Mucosa of stomach (tissue), 1 donor: Measurements from ENCODE around the gene FBL.
"Not testable (repeated sequence)": the region's sequence is repeated elsewhere in the genome, so short reads cannot be mapped to it uniquely, and the experiment has no call there.

Source experiments
- H3K27me3 ChIP-seq: one replicate; pipeline ENCODE4 v1.7.0; 2013; ENCODE audit warnings: mild to moderate bottlenecking, low read length; ENCODE audit not compliant: control insufficient read depth, insufficient read depth
- H3K36me3 ChIP-seq: one replicate; pipeline ENCODE4 v1.7.0; 2013; ENCODE audit warnings: low read length; ENCODE audit not compliant: control insufficient read depth, insufficient read depth
- H3K4me1 ChIP-seq: one replicate; pipeline ENCODE4 v1.7.0; 2013; ENCODE audit warnings: mild to moderate bottlenecking, low read length; ENCODE audit not compliant: control insufficient read depth, insufficient read depth
- H3K4me3 ChIP-seq: one replicate; pipeline ENCODE4 v1.7.0; 2013; ENCODE audit warnings: low read length
- H3K9ac ChIP-seq: one replicate; pipeline ENCODE4 v1.7.0; 2013; ENCODE audit warnings: mild to moderate bottlenecking, low read length, moderate library complexity
- H3K9me3 ChIP-seq: one replicate; pipeline ENCODE4 v1.7.0; 2013; ENCODE audit warnings: mild to moderate bottlenecking, low read length, moderate library complexity; ENCODE audit not compliant: control insufficient read depth
- donor health status: Pancreatic carcinoma.

FBL gene

GRCh38 chr19:39845933-39846677 lies at the start of gene FBL:
Gene FBL, minus strand, starts transcription at chr19:39846379. Its CDS starts 79 bp downstream, at chr19:39846300.
- Histone ChIP-seq H3K4me1 (peaks cover 38% of the 10 kb centered on the region), H3K9ac (peak within 1 kb of the TSS; percentile 81)

GRCh38 chr19:39895096-39895495 lies 48.9 kb upstream of the FBL start:
- not testable (repeated sequence) for H3K4me3 ChIP-seq, H3K4me1 ChIP-seq, H3K9me3 ChIP-seq, H3K27me3 ChIP-seq, H3K9ac ChIP-seq, H3K36me3 ChIP-seq

More at GRCh38 chr19:39845933-39846677, at the start of gene FBL:
- Histone ChIP-seq H3K9me3 (no peaks in the 10 kb centered on the region), H3K27me3 (no peaks in the 10 kb centered on the region), H3K4me3 (peak within 1 kb of the TSS; percentile 54), H3K36me3 (no peaks in the 10 kb centered on the region)

GRCh38 chr19:39894236-39894606 lies 48.0 kb upstream of the FBL start:
- H3K36me3 ChIP-seq, H3K9ac ChIP-seq, H3K4me1 ChIP-seq, H3K4me3 ChIP-seq, H3K9me3 ChIP-seq, H3K27me3 ChIP-seq: not testable (repeated sequence)

DNA sequence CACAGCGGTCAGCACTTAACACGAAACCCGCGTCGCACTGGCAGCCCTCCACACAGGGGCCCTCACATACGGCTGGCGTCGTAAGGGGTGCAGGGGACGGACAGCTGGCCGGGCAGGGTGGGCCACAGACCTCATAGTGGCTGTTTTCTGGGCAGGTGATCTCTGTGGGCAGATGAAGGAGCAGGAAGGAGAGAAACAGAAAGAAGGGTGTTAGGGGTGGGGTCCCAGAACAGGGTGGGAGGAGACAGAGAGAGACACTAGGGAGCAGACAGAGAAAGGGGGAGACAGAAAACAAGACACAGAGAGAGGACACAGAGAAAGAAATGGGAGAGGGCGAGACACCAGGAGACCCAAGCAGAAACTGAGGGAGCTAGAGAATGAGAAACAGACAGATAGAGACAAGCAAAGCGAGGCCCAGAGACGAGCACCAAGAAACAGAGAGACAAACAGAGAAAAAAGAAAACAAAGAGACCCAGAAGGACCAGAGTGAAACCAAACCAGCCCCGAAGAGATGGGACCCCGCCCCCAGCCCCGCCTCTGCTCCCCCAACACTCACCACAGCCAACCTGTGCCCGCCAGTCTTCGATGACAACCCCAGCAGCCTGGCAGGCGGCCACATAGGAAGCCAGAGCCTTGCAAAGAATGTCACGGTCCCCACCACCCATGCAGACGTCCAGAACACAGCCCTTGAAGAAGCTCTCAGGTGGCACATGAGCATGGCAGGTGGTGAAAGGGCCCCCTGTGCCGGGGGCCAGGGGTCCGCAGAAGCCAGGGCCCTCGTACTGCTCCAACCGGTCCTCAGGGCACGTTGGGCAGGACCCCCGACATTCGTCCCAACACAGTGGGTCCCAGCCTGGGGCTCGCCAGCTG lies 47.4 kb upstream of the FBL start:
- H3K36me3 ChIP-seq, H3K9ac ChIP-seq, H3K27me3 ChIP-seq, H3K4me3 ChIP-seq, H3K4me1 ChIP-seq, H3K9me3 ChIP-seq: not testable (repeated sequence)

DNA sequence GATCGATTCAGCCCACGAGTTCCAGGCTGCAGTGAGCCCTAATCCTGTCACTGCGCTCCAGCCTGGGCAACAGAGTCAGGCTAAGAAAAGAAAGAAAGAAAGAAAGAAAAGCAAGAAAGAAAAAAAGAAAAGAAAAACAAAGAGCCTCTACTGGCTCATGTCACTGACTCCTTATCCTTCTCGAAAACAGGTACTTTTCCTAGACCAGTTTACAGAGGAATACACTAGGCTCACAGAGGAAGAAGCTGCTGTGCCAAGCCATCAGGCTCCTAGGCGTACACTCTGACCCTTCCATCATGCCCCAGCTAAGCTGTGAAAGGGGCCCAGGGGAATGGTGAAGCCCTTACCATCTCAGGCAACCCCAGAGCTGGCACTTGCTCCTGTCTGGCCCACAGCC lies 46.3 kb upstream of the FBL start:
- not testable (repeated sequence) for H3K27me3 ChIP-seq, H3K9me3 ChIP-seq, H3K9ac ChIP-seq, H3K4me1 ChIP-seq, H3K4me3 ChIP-seq, H3K36me3 ChIP-seq

DNA sequence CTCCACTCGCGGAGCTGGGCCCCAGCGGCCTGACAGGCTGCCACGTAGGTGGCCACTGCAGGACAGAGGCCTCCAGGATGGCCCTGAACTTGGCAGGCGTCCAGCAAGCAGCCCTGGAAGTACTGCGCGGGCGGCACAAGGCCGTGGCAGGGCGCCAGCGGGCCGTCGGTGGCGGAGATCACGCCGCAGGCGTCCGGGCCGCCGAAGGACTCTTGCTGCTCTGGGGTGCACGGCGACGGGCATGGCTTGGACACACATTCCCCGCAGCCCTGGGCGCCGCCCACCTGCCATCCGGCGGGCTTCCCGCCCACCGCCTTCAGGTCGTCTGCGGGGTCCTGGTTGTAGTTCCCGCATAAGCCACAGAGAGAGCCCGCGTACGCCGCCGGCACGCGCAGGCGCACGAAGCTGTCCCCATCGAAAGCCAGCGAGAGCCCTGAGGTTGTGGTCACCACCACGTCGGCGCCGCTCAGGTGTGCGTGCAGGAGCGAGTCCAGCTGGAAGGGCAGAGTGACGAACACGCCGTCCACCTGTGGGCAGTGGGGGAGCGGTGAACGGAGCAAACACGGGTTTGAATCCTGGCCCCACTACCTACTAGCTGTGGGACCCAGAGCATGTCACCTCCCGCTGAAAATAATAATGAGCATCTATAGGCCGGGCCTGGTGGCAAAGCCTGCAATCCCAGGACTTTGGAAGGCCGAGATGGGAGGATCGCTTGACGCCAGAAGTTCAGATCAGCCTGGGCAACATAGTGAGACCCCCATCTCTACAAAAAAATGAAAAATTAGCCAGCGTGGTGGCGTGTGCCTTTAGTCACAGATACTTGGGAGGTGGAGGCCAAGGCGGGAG lies 45.7 kb upstream of the FBL start:
- not testable (repeated sequence) for H3K4me3 ChIP-seq, H3K27me3 ChIP-seq, H3K4me1 ChIP-seq, H3K9ac ChIP-seq, H3K9me3 ChIP-seq, H3K36me3 ChIP-seq

DNA sequence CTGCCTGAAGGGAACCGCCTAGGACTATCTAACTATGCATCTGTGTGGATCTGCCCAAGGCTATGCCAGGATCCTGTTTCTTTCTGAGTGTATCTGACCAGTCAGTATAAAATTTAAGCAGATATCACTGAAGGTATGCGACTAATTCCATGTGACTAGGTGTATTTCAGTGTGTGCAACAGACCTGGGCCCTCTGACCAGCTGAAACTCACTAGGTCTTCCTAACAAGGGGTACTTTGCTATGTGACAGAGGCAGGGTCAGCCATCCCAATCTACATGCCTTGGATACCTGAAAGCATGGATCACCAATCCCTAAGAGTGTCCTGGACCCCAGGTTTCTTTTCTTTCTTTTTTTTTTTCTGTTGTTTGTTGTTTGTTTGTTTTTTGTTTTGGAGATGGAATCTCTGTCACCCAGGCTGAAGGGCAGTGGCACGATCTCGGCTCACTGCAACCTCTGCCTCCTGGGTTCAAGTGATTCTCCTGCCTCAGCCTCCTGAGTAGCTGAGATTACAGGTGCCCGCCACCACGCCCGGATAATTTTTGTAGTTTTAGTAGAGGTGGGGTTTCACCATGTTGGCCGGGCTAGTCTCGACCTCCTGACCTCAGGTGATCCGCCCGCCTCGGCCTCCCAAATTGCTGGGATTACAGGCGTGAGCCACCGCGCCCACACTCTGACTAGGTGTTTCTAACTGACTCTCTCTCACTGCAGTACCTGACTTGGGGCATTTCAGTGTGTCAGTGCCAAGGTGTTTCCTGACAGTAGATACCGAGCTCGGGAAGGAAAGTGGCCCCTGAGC lies 44.8 kb upstream of the FBL start:
- Histone ChIP-seq H3K4me1 (no peaks in the 10 kb centered on the region), H3K9me3 (no peaks in the 10 kb centered on the region), H3K4me3 (no peak overlapping the region), H3K27me3 (peaks cover 4% of the 10 kb centered on the region), H3K9ac (no peak overlapping the region), H3K36me3 (peaks cover 4% of the 10 kb centered on the region)

DNA sequence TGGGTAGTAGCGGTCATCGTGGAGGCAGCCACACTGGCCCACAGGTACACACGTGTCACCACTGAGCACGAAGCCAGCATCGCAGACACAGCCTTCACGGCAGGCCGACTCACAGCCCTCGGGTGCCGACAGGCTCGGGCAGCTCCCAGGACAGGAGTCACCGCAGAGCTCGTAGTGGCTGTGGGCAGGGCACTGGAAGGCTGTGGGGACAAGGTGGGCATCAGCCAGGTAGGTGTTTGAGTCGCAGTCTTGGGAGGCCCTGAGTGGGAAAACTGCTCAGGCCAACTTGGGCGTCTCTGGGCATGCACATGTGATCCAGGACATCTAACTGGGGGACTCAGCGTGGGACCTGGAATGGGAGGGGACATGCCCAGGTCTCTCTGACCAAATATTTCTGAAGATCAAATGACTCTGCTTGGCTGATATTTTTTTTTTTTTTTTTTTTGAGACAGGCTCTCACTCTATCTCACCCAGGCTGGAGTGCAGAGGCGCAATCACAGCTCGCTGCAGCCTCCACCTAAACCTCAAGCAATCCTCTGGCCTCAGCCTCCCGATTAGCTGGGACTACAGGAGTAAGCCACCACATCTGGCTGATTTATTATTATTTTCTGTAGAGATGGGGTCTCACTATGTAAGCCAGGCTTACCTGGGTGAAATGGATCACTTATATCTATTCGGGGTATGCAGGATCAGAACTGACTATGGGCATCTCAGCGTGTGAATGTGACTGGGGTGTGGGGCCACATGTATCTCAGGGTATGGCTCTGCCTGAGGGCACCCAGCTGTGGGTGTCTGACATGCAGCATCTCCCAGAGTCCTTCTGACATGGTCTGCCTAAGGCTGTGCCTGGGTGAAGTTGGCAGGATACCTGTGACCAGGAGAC lies 43.9 kb upstream of the FBL start:
- not testable (repeated sequence) for H3K9ac ChIP-seq, H3K4me3 ChIP-seq, H3K27me3 ChIP-seq, H3K4me1 ChIP-seq, H3K9me3 ChIP-seq, H3K36me3 ChIP-seq

DNA sequence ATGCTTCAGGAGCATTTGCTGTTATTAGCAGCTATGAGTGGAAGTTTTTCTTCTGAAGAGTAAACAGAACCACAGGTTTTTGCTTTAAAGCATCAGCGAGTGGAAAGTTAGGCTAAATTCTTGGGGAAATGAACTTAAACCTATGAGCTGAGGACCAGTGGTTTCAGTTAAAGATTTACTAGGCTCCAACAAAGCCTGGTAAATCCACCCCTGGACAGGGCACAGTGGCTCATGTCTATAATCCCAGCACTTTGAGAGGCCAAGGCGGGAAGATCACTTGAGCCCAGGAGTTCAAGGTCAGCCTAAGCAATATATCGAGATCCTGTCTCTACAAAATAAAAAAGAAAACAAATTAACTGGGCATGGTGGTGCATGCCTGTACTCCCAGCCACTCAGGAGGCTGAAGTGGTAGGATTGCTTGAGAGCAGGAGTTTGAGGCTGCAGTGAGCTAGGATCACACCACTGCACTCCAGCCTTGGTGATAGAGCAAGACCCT lies 41.3 kb upstream of the FBL start:
- H3K36me3 ChIP-seq, H3K4me1 ChIP-seq, H3K9me3 ChIP-seq, H3K9ac ChIP-seq, H3K4me3 ChIP-seq, H3K27me3 ChIP-seq: not testable (repeated sequence)

DNA sequence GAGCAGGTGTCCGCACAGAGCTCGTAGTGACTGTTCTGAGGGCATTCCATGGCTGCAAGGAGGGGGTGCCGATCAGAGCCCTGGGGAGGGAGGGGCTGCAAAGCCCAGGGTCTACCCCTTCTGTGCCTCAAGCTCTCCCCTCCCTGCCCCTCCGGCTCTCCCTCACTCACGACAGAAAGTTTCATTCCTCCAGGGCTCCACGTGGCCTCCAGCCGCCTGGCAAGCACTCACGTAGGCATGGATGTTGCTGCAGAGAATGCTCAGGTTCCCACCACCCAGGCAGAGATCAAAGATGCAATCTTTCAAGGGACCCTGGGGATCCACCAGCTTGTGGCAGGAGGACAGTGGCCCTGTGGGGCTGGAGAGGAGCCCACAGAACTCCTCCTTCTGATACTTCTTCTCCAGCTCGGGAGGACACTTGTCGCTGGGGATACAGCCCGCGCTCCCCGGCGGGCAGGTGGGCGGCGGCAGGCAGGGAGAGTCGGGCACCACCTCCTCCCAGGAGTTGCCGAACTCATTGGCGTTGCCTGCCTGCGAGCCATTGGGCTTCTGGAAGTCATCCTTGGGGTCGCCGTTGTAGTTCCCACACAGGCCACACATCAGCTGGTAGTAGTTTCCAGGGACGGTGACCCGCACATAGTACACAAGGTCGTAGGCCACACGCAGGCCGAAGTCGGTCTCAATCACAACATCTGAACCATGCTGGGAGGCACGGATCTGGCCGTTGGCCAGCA lies 39.8 kb upstream of the FBL start:
- H3K4me3 ChIP-seq, H3K9ac ChIP-seq, H3K9me3 ChIP-seq, H3K4me1 ChIP-seq, H3K27me3 ChIP-seq, H3K36me3 ChIP-seq: not testable (repeated sequence)
